Nephron progenitor cell (in vitro differentiated cells): Measurements from ENCODE around the gene KRT74.

Experiments used
- DNase-seq: peaks from one replicate; pipeline ENCODE4 v3.0.0; 2021
- H3K27ac Mint-ChIP-seq: 2 replicates; pipeline ENCODE4 v1.8.0; 2021; ENCODE audit warnings: mild to moderate bottlenecking, moderate library complexity, mixed read lengths
- H3K27me3 Mint-ChIP-seq: 2 replicates; pipeline ENCODE4 v1.8.0; 2021; ENCODE audit warnings: mild to moderate bottlenecking, low read depth, mixed read lengths; ENCODE audit not compliant: poor library complexity
- H3K36me3 Mint-ChIP-seq: 2 replicates; pipeline ENCODE4 v1.8.0; 2021; ENCODE audit warnings: low read depth, mixed read lengths
- H3K4me1 Mint-ChIP-seq: 2 replicates; pipeline ENCODE4 v1.8.0; 2021; ENCODE audit warnings: mixed read lengths
- H3K4me3 Mint-ChIP-seq: 2 replicates; pipeline ENCODE4 v1.8.0; 2021; ENCODE audit warnings: mild to moderate bottlenecking, moderate library complexity, mixed read lengths
- H3K9me3 Mint-ChIP-seq: 2 replicates; pipeline ENCODE4 v1.8.0; 2021; ENCODE audit warnings: mild to moderate bottlenecking, moderate library complexity, mixed read lengths
- CTCF ChIP-seq: fragments of 200-600 bp; sonication (generic); IDR thresholded peaks from 2 replicates; pipeline ENCODE4 v1.5.0; 2021; ENCODE audit warnings: antibody characterized with exemption

Gene KRT74

DNA sequence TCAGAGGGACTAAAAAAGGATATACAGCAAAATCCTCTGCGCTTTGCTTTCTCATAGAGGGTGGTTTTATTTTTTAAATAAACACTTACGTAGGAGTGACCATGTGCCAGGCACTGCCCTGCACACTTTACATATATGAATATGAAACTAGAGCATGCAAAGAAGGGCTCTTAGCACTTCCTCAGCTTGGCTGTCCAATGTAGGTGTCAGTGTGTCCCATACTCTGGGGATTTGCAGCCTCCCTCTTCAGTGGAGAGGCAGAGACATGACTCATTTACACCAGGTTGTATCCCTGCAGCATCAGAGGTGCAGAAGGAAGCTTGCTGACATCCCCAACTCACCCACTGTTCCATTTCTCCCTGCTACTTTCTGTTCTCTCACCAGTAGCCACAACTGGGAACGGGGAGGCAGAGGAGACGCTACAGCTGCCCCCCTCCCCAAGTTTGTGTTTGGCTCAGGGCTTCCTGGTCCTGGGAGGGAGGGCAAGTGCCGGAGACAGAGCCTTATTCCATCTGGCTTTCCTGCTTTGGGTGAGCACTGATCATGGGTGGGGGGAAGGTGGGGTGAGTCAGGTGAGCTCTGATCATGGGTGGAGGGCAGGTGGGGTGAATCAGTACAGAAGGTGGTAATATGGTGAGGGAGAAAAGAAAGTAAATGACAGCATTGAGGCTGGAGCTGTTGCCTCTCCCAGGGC is 48.6 kb downstream of the KRT74 start:
- Mint-ChIP-seq H3K4me3 (no peak overlapping the region), H3K27ac (no peak overlapping the region), H3K27me3 (peaks cover 4% of the 10 kb centered on the region), H3K9me3 (no peaks in the 10 kb centered on the region), H3K4me1 (peaks cover 24% of the 10 kb centered on the region), H3K36me3 (no peaks in the 10 kb centered on the region)
- no peak for TF ChIP-seq CTCF
- DNase-seq = no peak

GRCh38 chr12:52524241-52524897 is 49.3 kb downstream of the KRT74 start:
- no peak for TF ChIP-seq CTCF
- H3K27me3 Mint-ChIP-seq = peaks cover 4% of the 10 kb centered on the region
- H3K36me3 Mint-ChIP-seq = no peaks in the 10 kb centered on the region
- H3K27ac Mint-ChIP-seq = no peak overlapping the region
- H3K9me3 Mint-ChIP-seq = no peaks in the 10 kb centered on the region
- no peak overlapping the region for H3K4me3 Mint-ChIP-seq
- DNase-seq = no peak
- peaks cover 24% of the 10 kb centered on the region for H3K4me1 Mint-ChIP-seq

DNA sequence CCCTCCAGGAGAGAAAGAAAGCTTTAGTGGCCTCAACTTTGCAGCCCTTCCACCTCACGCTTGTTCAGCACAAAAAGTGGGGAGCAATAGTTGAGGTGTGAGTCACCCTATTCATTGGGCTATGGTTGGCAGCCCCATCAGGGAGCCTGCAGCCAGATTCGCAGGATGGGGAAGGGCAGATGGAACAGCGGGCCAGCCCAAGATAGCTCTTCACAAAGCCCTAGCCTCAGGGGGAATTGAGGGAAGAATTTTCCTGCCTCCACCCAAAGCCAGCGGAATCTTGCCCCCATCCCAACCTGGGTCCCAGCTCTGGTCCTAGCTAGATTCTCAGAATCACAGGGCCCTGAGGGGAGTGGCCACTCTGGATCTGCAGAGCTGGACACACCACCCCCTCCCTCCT is 49.8 kb downstream of the KRT74 start:
- Mint-ChIP-seq H3K9me3 (no peaks in the 10 kb centered on the region), H3K36me3 (no peaks in the 10 kb centered on the region), H3K27me3 (peaks cover 4% of the 10 kb centered on the region), H3K27ac (no peak overlapping the region), H3K4me1 (peaks cover 24% of the 10 kb centered on the region), H3K4me3 (no peak overlapping the region)
- TF ChIP-seq CTCF = no peak
- no peak for DNase-seq

DNA sequence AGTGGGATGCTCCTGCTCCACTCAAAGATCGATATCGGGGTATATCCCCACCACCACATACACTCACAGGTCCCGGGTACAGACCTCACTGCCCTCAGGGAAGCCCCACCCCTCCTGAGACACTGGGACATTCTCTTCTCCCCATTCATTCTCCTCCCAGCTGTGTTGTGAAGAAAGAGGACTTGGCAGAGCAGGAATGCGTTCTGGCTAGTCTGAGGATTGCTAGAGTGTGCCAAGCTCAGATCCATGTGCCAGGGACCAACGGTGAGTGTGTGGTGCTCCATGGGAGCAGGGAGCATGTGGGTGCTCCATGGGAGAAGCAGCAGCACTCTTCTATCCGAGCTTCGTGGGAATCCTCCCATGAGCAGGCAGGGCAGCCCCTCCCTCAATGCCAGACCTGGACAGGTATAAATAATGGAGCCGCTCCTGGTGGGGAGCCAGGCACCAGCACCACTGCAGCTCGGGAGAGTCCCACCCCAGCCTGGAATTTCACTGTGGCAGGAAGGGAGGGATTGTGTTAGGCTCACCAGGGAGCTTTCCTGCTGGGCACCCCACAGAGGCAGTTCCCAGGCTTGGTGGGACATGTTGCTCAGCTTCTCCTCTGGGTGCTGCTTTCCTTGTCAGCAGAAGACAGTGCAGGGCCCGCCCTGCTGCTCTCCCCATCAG is 51.2 kb downstream of the KRT74 start:
- Mint-ChIP-seq H3K4me1 (peaks cover 24% of the 10 kb centered on the region), H3K27me3 (peaks cover 4% of the 10 kb centered on the region), H3K9me3 (no peaks in the 10 kb centered on the region), H3K4me3 (no peak overlapping the region), H3K27ac (no peak overlapping the region), H3K36me3 (no peaks in the 10 kb centered on the region)
- TF ChIP-seq CTCF = no peak
- DNase-seq = no peak

- Mint-ChIP-seq H3K4me3 (no peak overlapping the region), H3K9me3 (no peaks in the 10 kb centered on the region), H3K27me3 (peaks cover 4% of the 10 kb centered on the region), H3K4me1 (peaks cover 24% of the 10 kb centered on the region), H3K36me3 (no peaks in the 10 kb centered on the region), H3K27ac (peak overlapping the region; percentile 72)
- no peak for TF ChIP-seq CTCF
- no peak for DNase-seq
Observed at GRCh38 chr12:52521568-52522266, 51.9 kb downstream of the KRT74 start.
